HG03432 (cell line): ENCODE data around the gene PCGF2.
A peak's percentile ranks its signal among the peaks of the same experiment; 100 is the strongest.
"Not testable (repeated sequence)": the region's sequence is repeated elsewhere in the genome, so short reads cannot be mapped to it uniquely, and the experiment has no call there.

Source experiments
- ATAC-seq: cut with Tn5 transposase; IDR thresholded peaks from one replicate; pipeline ENCODE4 v1.9.1; 2021; ENCODE audit warnings: mild to moderate bottlenecking, moderate library complexity; ENCODE audit not compliant: unreplicated experiment

The PCGF2 gene

GRCh38 chr17:38738007-38738662, 10.0 kb downstream of the PCGF2 start:
- ATAC-seq: no peak

- no peak for ATAC-seq
These were observed 12.8 kb downstream of the PCGF2 start for GRCh38 chr17:38735161-38735997.

GRCh38 chr17:38733982-38734973, 13.9 kb downstream of the PCGF2 start:
- ATAC-seq: no peak

DNA sequence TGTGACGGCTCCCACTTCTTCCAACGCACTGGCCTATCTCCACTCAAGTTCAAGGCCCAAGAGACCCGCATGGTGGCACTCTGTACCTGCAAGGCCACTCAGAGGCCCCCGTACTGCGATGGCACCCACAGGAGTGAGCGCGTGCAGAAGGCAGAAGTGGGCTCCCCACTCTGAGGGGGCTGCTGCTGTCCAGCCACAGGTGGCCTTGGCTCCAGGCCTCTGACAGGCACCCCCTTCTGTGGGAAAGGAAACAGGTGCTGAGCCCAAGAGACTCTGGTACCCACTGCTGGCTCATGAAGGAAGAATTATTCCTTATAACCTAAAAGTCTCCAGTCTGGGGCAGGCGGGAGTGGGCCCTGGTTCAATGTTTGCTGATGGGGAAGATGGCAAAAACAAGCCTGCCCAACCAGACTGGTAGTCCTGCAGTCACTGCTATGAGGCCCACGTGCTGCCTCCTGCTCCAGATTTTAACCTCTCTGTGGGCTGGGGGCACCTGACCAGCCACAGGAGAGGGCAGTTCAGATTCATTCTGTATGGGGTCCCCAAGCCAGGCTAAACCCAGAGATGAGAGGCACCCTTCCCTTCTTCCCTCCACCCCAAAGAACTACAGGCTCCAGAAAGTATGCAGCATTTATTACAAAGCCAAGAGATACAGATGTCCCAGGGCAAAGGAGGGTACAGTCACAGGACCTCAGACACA, 14.7 kb downstream of the PCGF2 start:
- ATAC-seq: no peak

DNA sequence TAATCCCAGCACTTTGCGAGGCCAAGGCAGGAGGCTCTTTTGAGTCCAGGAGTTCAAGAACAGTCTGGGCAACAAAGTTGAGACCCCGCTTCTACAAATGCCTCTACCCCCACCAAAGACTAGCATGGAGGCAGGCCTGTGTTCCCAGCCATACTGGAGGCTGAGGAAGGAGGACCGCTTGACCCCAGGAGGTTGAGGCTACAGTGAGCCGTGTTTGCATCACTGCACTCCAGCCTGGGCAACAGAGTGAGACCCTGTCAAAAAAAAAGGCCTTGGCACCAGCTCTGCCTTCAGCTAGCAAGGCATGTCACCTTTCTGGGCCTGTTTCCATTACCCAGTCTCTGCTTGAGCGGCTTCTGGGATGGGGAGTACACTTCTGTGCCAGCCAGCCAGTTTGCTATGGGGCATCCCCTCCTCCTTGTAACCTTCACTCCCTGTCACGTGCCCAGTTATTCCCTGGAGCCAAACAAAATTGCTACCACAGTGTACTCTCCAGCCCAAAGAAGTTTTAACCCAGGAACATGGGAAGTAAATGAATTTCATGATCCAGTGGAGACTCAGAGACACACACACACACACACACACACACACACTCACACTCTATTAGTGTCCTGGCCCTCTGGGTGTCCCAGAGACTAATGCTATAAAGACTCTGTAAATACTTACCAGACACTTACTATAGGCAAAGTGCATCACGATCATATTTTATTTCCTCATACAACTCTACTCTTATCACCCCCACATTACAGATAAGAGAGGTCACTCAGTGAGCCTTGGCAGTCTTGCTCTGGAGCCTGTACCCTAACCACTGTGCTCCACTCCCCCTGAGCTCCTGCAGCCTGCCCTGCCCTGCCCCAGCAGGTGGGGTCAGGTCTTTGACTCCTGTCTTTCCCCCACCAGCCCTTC, 15.5 kb downstream of the PCGF2 start:
- no peak for ATAC-seq

GRCh38 chr17:38731526-38732294, 16.4 kb downstream of the PCGF2 start:
- ATAC-seq: no peak

GRCh38 chr17:38730526-38731379, 17.4 kb downstream of the PCGF2 start:
- no peak for ATAC-seq

- ATAC-seq: peak; percentile 77
These were observed 18.1 kb downstream of the PCGF2 start, which contains the start of gene CISD3 for GRCh38 chr17:38729886-38730525. Gene CISD3, plus strand, starts transcription at chr17:38730341. Its CDS starts 18 bp downstream, at chr17:38730359.

GRCh38 chr17:38729368-38729885, 18.7 kb downstream of the PCGF2 start:
- no peak for ATAC-seq

DNA sequence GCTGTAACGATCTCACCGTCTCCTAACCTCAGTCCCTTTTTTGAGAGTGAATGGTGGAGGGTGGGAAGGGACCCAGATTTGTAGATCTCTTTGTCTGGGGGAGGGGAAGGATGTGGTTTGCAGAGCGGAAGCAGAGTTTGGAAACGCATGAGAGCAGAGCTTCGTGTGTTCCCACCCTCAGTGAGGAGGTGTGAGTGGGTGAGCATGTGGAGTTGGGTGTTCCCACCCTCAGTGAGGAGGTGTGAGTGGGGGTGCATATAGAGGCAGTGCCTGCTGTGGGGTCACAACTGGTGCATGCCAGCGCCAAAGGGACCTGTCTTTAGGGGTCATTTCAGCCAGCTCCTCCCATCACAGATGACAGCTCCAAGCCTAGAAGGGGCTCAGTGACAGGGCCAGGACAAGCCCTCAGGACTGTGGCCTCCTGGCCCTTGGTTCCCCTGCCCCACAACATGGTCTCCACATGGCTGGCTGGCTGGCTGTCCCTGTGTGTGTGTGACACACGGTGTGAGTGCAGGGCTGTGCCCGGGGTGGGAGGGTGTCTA, 19.8 kb downstream of the PCGF2 start:
- no peak for ATAC-seq

- no peak for ATAC-seq
These were observed 20.4 kb downstream of the PCGF2 start for GRCh38 chr17:38727736-38728135.

GRCh38 chr17:38726145-38726544, 22.0 kb downstream of the PCGF2 start:
- not testable (repeated sequence) for ATAC-seq

DNA sequence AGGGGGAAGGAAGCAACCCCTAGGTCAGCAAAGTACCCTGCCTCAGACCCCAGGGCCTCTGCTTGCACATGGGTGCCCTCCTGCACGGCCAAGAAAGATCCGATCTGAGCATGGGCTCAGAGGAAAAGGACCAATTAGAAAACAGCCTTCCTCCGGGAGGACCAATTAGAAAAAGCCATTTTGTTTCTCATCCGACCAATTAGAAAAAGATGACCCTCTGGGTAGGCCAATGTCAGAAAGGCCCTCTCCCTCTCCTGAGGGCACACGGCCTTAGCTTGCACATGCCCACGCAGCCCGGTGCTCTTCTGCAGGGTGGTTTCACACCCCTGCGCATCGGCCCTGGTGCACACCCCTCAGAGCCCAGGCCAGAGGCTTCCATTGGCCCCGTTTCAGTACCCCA, 23.1 kb downstream of the PCGF2 start:
- ATAC-seq: no peak

DNA sequence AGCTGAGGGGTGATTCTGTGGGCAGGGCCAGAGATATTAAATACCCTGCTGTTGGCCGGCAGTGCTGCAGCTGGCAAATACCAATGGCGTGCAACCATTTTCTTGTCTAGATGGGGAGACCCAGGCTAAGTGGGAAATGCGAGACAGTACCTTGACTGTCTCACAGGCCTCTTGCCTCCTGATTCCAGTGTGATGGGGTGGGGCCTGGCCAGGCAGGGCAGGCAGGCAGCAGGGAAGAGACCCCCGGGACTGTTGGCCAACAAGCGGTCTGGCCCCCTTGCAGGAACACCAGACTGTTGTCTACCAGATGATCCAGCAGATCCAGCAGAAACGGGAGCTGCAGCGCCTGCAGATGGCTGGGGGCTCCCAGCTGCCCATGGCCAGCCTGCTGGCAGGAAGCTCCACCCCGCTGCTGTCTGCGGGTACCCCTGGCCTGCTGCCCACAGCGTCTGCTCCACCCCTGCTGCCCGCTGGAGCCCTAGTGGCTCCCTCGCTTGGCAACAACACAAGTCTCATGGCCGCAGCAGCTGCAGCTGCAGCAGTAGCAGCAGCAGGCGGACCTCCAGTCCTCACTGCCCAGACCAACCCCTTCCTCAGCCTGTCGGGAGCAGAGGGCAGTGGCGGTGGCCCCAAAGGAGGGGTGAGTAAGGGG, 23.7 kb downstream of the PCGF2 start:
- ATAC-seq: no peak

- ATAC-seq: no peak
These were observed 26.3 kb downstream of the PCGF2 start for GRCh38 chr17:38721802-38722201.

- ATAC-seq: no peak
These were observed 27.2 kb downstream of the PCGF2 start for GRCh38 chr17:38720941-38721340.
